ENCODE data around the gene HSPA4. TPM values are rescaled to one million over a fixed set of nuclear protein-coding genes. Genes with fewer than 3 reads are reported as not detected.
"Not testable (repeated sequence)": the region's sequence is repeated elsewhere in the genome, so short reads cannot be mapped to it uniquely, and the experiment has no call there.

Gene HSPA4
- total RNA-seq, 2 donors from 2014 or later, result 21.8 to 26.2 TPM

- ATAC-seq (no peak), DNase-seq (no peak)
- Histone ChIP-seq H3K4me3 (no peak overlapping the region), H3K27me3 (no peaks in the 10 kb centered on the region), H3K9me3 (no peaks in the 10 kb centered on the region), H3K27ac (no peak overlapping the region), H3K4me1 (no peaks in the 10 kb centered on the region), H3K36me3 (replicated peaks in 1 of 2; ENCODE audit: insufficient read depth in 1 of 2, low read depth in 2 of 2) (no peaks in the 10 kb centered on the region)
- TF ChIP-seq POLR2A (IDR thresholded peaks at IDR 0.05), result no peak
- TF ChIP-seq CTCF (IDR thresholded peaks at IDR 0.05), result no peak
- 78 to 89% methylated on average over 1 of the region's 1 CpG for WGBS, 2 donors
- intact Hi-C loops (cut with DNase I), result no loop called here
Measured at GRCh38 chr5:133041910-133042309, 9.9 kb upstream of the HSPA4 start.

GRCh38 chr5:133046560-133046959, 5.3 kb upstream of the HSPA4 start:
- H3K27ac ChIP-seq; intact Hi-C loops (cut with DNase I); H3K27me3 ChIP-seq; ATAC-seq; H3K36me3 ChIP-seq (replicated peaks in 1 of 2; ENCODE audit: insufficient read depth in 1 of 2, low read depth in 2 of 2); H3K9me3 ChIP-seq; DNase-seq; H3K4me3 ChIP-seq: not testable (repeated sequence)
- peaks cover 15% of the 10 kb centered on the region for H3K4me1 ChIP-seq
- 81 to 90% methylated on average over 8 of the region's 8 CpGs for WGBS, 2 donors

GRCh38 chr5:133047404-133047803, 4.4 kb upstream of the HSPA4 start:
- intact Hi-C loops (cut with DNase I), result no loop called here
- TF ChIP-seq CTCF (IDR thresholded peaks at IDR 0.05) (no peak), POLR2A (IDR thresholded peaks at IDR 0.05) (no peak)
- no peak overlapping the region for H3K27ac ChIP-seq
- no peaks in the 10 kb centered on the region for H3K27me3 ChIP-seq
- no peaks in the 10 kb centered on the region for H3K9me3 ChIP-seq
- peaks cover 15% of the 10 kb centered on the region for H3K4me1 ChIP-seq
- no peaks in the 10 kb centered on the region for H3K36me3 ChIP-seq (replicated peaks in 1 of 2; ENCODE audit: insufficient read depth in 1 of 2, low read depth in 2 of 2)
- ATAC-seq (no peak), DNase-seq (no peak)
- no peak overlapping the region for H3K4me3 ChIP-seq
- WGBS, 2 donors, result 91 to 93% methylated on average over 12 to 19 of the region's 19 CpGs

- intact Hi-C loops (cut with DNase I), result no loop called here
- ATAC-seq, result no peak
- WGBS, 2 donors, result 51 to 67% methylated on average over 6 of the region's 6 CpGs
Measured at GRCh38 chr5:133048993-133049725, 2.7 kb upstream of the HSPA4 start.

GRCh38 chr5:133049726-133050048, 2.1 kb upstream of the HSPA4 start:
- intact Hi-C loops (cut with DNase I), result no loop called here
- ATAC-seq, result no peak
- DNase-seq, result no peak
- no peak for TF ChIP-seq POLR2A (IDR thresholded peaks at IDR 0.05)
- no peak for TF ChIP-seq CTCF (IDR thresholded peaks at IDR 0.05)
- Histone ChIP-seq H3K9me3 (no peaks in the 10 kb centered on the region), H3K4me3 (no peak overlapping the region), H3K27ac (no peak overlapping the region), H3K36me3 (replicated peaks in 1 of 2; ENCODE audit: insufficient read depth in 1 of 2, low read depth in 2 of 2) (no peaks in the 10 kb centered on the region), H3K27me3 (no peaks in the 10 kb centered on the region), H3K4me1 (peaks cover 35% of the 10 kb centered on the region)
- 0 to 8% methylated on average over 1 of the region's 1 CpG for WGBS, 2 donors

More at GRCh38 chr5:133048993-133049725, 2.7 kb upstream of the HSPA4 start:
- no peak for DNase-seq
- H3K4me3 ChIP-seq, result no peak overlapping the region
- peaks cover 29% of the 10 kb centered on the region for H3K4me1 ChIP-seq
- H3K27me3 ChIP-seq, result no peaks in the 10 kb centered on the region
- H3K27ac ChIP-seq, result no peak overlapping the region
- no peak for TF ChIP-seq CTCF (IDR thresholded peaks at IDR 0.05)
- TF ChIP-seq POLR2A (IDR thresholded peaks at IDR 0.05), result no peak
- H3K36me3 ChIP-seq (replicated peaks in 1 of 2; ENCODE audit: insufficient read depth in 1 of 2, low read depth in 2 of 2), result no peaks in the 10 kb centered on the region
- H3K9me3 ChIP-seq, result no peaks in the 10 kb centered on the region
